UCSD-AML1 (cell line): Measurements from ENCODE around the gene PWP2.
"Not testable (repeated sequence)": the region's sequence is repeated elsewhere in the genome, so short reads cannot be mapped to it uniquely, and the experiment has no call there.

Experiments used
- DNase-seq: peaks from one replicate; lab custom pipeline; 2025; ENCODE audit not compliant: unreplicated experiment; lab: John Stamatoyannopoulos, UW

The PWP2 gene

DNA sequence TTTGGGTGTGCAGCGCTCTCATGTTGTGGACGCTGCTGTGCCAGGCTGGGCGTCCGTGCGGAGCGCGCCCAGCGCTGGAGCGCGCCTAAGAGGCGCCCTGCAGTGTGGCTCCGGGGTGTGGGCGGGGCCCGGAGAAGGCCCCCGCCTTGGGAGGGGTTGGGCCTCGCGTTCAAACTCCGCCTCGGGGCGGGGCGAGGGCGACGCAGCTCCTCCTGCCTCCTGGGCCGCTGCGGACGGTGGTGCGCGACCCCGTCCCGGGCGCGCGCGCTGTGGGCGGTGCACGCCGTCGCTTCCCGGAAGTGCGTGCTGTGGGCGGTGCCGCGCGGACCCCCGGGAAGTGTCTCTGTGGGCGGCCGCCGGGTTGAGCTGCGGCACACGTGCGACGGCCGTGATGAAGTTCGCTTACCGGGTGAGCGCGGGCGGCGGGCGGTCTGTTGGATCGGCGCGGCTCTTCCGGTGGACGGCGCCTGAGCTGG, at the start of gene PWP2:
TSS of gene PWP2 (plus strand) at position 374 of the 476 bp plus-strand sequence. CDS start at position 392, 18 bp downstream.
- DNase-seq: not testable (repeated sequence)

DNA sequence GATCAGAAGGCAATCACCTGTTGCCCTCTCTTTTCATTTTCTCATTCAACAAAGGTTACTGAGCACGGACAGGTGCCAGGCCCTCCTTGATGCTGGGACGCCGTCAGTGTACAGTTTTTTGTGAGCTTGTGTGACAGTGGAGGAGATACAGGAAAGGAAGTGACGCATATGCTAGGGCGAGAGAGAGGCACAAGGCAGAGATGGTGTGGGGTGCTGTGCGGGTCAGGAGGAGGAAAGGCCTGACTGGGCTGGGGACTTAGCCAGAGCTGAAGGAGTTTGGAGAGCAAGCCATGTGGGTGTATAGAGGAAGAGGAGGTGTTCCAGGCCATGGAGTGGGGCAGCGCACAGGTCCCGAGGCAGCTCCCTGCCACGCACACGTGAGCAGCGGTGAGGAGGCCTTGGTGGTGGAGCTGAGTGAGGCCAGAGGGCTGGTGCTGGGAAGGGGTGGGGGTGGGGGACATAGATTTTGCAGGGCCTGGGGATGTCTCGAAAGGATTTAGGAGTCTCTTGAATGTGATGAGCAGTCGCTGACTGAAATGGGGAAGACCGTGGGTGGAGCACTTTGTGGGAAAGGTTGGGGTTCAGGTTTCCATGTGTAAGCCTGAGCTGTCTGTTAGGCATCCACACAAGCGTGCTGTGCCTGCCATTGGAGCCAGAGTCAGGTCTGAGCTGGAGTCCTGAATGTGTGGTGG, 49.1 kb upstream of the PWP2 start:
- no peak for DNase-seq

DNA sequence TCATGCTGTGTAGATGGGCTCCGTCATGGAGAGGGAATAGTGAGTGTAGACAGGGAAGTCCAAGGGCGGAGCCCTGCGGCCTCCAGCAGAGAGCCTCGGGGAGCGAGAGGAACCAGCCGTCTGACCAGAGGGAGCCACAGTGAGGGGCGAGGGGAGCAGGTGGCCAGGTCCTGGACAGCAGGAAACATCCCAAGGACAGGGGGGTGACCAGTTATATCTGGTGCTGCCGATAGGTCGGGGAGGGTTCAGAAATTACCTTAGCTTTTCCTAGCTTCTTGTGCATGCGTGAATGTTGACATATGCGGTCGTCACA, 48.6 kb upstream of the PWP2 start:
- no peak for DNase-seq

DNA sequence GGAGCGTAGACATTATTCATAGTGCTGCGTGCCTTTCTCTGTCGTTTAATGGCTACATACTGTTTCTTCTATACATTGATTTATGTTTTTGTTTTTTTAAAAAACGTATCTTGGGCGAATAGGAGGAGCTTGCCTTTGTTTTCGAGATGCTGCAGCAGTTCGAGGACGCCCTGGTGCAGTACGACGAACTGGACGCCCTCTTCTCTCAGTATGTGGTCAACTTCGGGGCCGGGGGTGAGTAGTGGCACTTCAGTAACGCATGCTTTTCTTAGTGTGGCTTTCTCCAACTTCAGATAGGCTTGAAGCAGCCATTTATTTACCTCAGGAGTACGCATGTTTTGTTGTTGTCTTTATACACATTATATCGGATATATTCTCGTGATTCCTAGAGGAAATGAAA, 48.2 kb upstream of the PWP2 start:
- no peak for DNase-seq

DNA sequence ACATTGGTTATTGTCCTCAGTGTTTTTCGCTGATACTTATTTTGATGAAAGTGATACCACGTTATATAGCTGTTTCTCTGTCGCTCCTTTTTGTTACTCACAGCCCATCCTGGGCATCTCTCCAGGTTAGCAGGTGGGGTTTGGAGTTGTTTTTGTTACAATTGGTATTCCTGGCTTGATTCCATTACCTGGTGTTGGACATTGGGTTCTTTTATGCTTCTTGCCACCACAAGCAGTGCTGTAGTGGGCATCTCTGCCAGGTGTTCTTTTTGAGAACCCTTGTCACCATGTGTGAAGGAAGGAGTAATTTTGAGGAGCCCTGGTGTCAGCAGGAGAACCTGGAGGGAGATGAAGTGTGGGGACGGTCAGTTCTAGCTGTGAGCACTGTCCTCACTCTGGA, 47.5 kb upstream of the PWP2 start:
- DNase-seq: no peak

DNA sequence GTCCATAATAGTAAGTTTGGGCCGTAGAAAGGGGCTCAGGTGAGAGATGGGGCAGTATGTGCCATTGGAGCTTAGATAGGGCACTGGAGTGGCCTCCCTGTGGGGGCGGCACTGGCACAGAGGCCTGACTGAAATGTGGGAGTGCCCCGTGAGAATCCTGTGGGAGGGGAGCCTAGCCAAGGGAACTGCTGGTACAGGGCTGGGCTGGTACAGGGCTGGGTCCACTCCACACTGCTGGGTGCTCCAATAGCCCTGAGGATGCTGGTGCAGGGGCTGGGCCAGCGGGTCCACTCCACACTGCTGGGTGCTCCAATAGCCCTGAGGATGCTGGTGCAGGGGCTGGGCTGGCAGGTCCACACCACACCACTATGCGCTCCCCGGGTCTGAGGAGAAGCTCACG, 44.8 kb upstream of the PWP2 start:
- DNase-seq: no peak

DNA sequence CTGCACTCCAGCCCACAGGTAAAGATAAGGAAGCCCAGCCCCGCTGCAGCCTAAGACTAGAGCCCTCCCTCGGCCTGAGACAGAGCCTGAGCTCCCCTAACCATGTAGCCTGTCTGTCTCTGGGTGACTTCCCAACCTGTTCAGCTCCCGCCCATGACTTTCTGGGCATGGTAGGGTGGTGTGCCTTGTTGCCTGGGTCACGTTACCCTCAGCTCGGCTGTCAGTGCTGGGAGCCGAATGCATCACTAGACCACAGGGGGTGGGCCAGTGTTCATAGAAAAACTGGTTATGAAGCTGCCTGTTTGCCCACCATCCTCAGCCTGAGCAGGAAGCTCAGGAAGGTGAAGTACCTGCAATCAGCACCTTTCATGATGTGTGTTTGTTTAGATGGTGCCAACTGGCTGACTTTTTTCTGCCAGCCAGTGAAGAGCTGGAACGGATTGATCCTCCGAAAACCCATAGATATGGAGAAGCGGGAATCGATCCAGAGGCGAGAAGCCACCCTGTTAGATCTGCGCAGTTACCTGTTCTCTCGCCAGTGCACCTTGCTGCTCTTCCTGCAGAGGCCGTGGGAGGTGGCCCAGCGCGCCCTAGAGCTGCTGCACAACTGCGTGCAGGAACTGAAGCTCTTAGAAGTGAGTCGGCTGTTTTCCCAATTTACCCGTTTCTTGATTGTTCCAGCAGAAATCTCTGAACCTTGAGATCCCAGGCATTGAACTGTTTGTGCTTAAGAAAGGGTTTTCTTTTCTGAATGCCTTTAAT, 43.9 kb upstream of the PWP2 start:
- no peak for DNase-seq

DNA sequence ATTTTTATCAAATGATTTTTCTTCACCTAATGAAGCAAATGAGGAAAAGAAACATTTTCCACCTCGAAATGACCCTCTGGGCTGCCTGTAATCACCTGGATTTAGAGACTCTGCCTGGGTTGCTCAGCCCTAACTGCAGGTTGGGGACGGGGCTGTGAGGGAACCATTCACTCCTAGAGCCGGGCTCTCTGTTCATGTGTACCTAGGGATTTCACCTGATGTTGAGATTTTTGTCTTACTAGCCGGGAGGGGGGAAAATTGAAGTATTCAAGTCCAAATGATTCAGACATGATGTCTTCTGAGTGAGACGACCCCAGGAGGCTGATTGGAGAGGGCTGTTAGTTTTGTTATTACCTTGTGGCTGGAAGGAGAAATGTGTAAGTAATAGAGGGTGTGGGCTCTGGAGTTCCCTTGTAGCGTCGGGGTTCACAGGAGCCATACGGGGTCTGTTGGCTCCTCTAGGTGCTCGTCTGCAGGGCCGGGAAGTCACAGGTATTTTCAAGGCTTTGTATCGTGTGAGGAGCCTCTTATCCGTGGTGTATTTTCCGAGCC, 42.3 kb upstream of the PWP2 start:
- no peak for DNase-seq

DNA sequence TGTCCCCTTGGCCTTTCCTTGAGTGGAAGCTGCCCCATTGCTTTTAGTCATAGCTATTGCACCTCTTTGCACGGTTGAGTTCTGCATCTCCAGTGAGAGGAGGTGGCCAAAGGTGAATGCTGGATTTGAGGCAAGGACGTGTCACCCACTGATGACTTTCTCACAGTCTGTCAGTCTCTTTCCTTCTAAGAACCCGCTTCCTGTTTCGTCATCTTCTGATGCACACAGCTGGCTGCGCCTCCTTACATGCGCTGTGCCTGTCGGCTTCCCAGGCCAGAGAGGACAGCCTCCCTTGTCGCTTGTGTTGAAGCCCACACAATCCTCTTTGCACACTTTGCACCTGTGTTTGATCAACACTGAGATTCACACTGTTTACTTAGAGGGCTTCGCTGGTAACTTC, 41.8 kb upstream of the PWP2 start:
- DNase-seq: peak; percentile 38

DNA sequence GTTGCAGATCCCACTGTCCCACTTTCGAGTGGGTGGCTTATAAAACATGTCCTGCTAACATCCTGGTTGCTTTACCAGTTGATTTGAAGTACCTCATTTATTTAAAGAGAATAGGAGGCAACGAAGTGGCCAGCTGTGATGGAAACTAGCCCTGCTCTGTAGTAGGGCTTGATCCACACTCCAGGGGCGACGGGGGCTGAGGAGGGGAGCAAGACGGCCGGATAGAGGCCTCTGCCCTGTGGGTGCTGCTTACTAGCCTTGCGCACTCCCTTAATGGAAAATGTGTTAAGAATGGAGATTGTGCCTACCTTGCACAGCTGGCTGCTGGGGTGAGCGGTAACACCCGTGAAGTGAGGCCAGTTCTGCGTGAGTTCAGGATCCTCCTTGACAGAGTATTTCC, 41.1 kb upstream of the PWP2 start:
- DNase-seq: no peak

DNA sequence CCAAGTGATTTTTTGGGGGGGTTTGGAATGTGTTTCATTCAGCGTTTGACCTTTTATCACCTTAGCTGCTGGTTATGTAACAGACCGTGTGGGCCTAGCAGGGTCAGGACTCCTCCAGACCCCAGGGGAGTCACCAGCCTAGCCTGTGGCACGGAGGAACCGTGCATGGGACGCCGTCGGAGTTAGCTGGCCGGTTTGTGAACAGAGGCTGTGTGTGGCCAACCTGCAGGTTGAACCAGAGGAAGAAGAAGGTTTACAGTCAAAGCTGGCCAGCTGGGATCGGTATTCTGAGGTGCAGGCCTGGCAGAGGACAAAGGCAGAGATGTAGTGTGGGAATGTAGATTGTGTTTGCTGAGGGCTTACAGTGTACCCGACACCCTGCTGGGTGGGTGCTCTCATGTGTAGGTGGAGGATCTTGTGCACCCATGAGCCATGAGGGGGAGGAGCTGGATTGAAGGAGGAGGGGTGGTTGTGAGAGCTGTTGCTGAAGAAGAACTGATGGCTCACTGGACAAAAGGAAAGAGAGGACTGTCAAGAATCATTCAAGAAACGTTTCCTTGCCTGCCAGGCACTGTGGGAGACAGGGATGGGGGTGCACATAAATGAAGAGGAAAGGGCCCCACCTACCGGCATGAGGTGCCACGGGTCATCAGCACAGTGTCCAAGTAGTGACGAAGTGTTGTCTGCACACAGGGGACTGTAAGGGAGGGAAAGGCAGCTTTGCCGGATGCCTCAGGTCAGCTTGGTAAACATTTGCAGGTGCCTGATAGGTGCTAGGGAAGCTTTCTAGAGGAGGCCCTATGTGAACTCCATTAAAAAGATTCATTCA, 40.0 kb upstream of the PWP2 start:
- no peak for DNase-seq

DNA sequence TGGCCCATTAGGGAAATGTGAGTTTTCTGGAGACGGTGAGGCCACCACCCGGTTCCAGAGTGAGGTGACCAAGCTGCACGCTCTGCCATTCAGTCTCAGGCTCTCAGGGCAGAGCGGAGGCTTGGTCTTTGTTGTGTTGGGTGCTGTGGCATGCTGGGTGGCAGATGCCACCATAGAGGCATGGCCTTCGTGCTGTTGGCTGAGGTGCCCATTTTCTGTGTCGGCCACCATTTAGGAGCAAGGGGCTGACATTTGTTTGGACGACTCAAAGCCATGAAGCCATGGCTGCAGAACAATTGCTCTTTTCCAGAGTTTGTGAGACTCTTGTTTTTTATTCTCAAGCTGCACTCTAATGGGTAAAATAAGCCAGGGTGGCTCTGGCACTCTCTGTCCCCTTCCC, 36.8 kb upstream of the PWP2 start:
- no peak for DNase-seq

DNA sequence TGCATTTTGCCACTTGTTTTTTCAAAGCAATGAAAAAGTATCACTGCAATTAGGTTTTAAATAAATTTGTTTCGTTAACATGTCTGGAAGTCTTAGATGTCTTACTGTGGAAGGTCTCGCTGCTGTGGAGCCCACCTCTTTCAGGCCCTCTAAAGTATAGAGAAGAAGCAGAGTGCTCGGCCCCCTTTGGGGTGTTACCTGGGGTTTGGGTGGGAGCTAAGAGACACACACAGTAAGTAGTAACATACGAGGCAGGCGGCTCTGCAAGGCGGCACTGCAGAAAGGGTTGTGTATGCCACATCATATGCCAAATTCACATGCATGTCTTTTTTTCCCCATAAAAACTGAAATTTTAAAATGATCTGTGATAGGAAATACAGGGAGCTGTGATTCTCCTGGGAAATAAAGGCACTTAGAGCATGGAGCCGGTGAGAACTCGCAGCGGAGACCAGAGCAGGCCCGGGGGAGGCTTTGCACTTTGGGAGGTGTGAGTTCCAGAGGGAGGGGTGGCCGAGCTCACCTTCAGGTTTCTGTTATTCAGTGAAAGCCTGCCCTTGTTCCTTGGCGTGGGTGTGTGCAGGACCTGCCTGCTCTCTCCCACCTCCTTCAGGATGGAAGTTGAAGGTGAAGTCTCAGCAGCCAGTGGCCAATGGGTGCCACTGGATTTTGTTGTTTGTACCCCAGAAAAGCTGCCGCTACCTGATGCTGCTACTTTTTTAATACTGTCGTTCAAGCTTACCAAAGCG, 35.7 kb upstream of the PWP2 start:
- DNase-seq: no peak

DNA sequence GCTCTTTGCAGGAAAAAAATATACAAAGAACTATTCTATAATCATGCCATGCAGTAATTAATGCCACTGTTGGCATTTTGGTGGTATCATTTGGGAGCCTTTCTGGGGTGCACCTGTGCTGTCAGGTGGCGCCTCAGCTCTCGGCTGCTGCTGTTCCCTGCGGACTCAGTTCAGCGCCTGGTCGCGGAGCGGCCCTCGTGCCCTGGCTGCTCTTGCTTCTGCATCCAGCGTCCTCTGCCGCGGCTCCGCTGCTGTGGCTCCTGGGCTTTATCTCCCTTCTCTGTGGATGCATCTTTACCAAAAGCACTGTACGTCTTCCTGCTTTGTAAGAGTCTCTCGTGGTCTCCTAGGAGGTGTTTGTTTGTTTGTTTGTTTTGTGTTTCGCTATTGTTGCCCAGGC, 35.1 kb upstream of the PWP2 start:
- no peak for DNase-seq

DNA sequence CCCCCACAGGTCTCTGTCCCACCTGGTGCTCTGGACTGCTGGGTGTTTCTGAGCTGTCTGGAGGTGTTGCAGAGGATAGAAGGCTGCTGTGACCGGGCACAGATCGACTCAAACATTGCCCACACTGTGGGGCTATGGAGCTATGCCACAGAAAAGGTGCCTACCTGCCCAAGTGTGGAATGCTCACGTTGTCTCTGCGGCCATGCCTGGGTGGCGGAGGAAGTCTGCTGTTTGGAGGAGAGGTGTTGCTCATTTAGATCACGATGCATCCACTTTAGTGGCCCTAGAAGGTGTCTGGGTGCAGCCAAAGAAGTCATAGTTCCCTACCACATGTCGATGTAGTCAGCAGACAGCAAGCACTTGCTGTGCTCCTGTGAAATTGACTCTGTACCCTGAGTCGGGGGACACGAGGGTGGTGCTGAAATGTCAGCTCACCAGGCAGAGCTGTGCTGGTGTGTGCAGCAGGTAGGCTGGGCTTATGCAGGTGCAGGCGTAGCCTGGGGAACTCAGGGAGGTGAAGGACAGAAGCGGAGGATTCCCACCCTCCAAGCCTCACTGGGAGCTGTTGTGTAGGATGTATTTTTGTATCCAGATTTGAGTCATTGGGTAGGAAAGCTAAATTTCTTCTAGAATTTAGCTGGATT, 32.8 kb upstream of the PWP2 start:
- DNase-seq: no peak

DNA sequence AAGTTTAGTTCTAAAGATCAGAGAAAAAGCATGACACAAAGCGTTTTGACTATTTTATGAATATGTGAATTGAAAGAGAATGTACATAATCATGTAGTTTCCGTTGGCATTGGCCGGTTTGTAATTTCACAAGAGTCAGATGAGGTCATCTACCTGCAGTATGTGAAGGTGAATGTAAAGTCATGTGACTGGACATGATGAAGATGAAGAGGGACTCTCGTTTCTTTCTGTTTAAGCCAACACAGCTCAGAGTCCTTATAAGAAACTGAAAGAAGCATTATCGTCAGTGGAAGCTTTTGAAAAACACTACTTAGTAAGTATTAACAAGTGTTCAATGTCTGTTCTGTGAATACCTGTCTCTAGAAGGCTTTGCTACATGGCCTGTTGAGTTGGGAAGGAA, 30.9 kb upstream of the PWP2 start:
- no peak for DNase-seq

DNA sequence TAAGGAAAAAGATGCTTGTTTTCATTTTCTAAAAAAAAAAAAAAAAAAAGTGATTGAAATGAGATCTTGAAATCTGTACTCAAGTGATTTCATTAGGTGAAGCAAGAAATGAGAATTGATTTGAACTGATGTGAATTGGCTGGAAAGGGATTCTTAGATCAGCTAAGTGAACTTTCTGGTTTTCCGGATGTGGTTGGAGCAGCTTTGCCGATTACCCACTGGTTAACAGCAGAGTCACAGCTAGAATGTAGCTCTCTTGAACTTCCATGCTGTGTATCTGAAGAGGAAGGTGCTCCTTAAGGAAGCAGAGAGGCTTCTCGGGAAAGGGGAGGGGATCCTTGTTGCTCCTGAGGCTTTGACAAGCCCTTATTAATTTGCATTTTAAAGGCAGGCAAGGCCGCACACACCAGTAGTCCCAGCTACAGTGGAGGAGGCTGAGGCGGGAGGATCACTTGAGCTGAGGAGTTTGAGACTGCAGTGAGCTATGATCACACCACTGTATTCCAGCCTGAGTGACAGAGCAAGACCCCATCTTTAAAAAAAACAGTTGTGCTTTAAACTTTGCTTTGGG, 28.7 kb upstream of the PWP2 start:
- DNase-seq: no peak

DNA sequence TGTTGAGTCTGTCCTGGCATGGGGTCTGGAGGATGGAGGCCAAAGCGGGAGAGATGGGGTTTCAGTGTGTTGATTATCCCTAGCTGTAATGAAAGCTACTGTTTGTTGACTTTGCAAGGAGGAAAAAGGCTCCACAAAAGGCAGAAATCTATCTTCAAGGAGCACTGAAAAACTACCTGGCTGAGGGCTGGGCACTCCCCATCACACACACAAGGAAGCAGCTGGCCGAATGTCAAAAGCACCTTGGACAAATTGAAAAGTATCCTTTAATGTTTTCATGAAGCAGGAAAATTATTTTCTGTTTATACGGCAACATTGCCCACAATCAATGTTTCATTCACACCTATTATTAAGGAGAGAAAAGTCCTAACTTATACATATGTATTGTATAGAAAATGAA, 27.8 kb upstream of the PWP2 start:
- no peak for DNase-seq

DNA sequence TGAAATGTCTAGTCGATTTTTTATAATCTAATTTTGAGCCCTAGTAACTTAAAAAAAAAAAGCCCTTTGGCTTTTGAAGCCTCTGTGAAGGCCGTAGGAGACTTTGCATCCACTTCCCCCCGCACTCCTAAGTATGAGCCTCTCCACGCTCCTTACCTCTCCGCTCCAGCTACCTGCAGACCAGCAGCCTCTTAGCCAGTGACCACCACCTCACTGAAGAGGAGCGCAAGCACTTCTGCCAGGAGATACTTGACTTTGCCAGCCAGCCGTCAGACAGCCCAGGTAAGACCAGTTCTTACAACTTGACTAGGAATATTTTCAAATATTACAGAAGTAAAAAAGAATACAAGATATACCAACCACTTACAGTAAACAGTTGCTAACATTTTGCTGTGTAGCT, 27.4 kb upstream of the PWP2 start:
- DNase-seq: no peak
